Ascending aorta (tissue), 2 donors: ENCODE results near the gene ZSCAN12. TPM values are rescaled to one million over a fixed set of nuclear protein-coding genes. Genes with fewer than 3 reads are reported as not detected.

Experiments
- DNase-seq, 2 donors: peaks; one replicate each; pipeline ENCODE4 v3.0.0-alpha.2; 2019; ENCODE audit warnings: low spot score in 2 of 2
- H3K27ac ChIP-seq, 2 donors: fragments of 200-600 bp; sonication (generic); one replicate each; pipeline ENCODE4 v1.5.1; 2016 to 2017; ENCODE audit warnings: mild to moderate bottlenecking in 1 of 2
- H3K27me3 ChIP-seq: fragments of 200-600 bp; sonication (generic); one replicate; pipeline ENCODE4 v1.5.1; 2017
- H3K36me3 ChIP-seq, 2 donors: fragments of 200-600 bp; sonication (generic); one replicate each; pipeline ENCODE4 v1.5.1; 2016
- H3K4me1 ChIP-seq, 2 donors: fragments of 200-600 bp; sonication (generic); one replicate each; pipeline ENCODE4 v1.5.1; 2016 to 2017; ENCODE audit warnings: mild to moderate bottlenecking in 1 of 2
- H3K4me3 ChIP-seq, 2 donors: fragments of 200-600 bp; sonication (generic); one replicate each; pipeline ENCODE4 v1.5.1; 2016 to 2017; ENCODE audit warnings: mild to moderate bottlenecking in 1 of 2
- H3K9me3 ChIP-seq, 2 donors: fragments of 200-600 bp; sonication (generic); one replicate each; pipeline ENCODE4 v1.5.1; 2016
- CTCF ChIP-seq, 3 experiments: fragments of 200-600 bp in 2 of 3; fragments of 450-650 bp in 1 of 3; sonication (generic) in 2 of 3; IDR thresholded peaks; one replicate each; pipeline ENCODE4 v1.5.1; 2016 to 2019; ENCODE audit warnings: antibody characterized with exemption in 3 of 3, mild to moderate bottlenecking in 1 of 3, moderate library complexity in 1 of 3
- intact Hi-C: fragments of 100-400 bp; cut with DNase I; formaldehyde crosslinking; loops from one replicate; pipeline ENCODE4 v1.15.1; 2023
- total RNA-seq: library from RNA; depleted of rRNA; stranded (reverse); fragments of >200 nt; gene quantifications from one replicate; pipeline ENCODE4 v1.1.0, GENCODE V29; 2016

The ZSCAN12 gene
- total RNA-seq, 1 donor from 2014 or later, result 5.3 TPM

GRCh38 chr6:28378644-28379043, 20.9 kb downstream of the ZSCAN12 start:
- peaks cover 0 to 11% of the 10 kb centered on the region in 2 donors for H3K9me3 ChIP-seq
- intact Hi-C loops, result no loop called here
- no peak overlapping the region for H3K4me3 ChIP-seq
- H3K36me3 ChIP-seq, result peaks cover 11 to 37% of the 10 kb centered on the region in 2 donors
- DNase-seq, result no peak
- no peak for TF ChIP-seq CTCF (IDR thresholded peaks at IDR 0.05)
- no peak overlapping the region for H3K27ac ChIP-seq
- H3K4me1 ChIP-seq, result peaks cover 0 to 2% of the 10 kb centered on the region in 2 donors
- H3K27me3 ChIP-seq, result no peaks in the 10 kb centered on the region

GRCh38 chr6:28377879-28378278, 21.7 kb downstream of the ZSCAN12 start:
- Histone ChIP-seq H3K9me3 (peaks cover 0 to 11% of the 10 kb centered on the region in 2 donors), H3K27ac (no peak overlapping the region), H3K27me3 (no peaks in the 10 kb centered on the region), H3K4me1 (peaks cover 0 to 2% of the 10 kb centered on the region in 2 donors), H3K4me3 (no peak overlapping the region), H3K36me3 (peaks cover 11 to 37% of the 10 kb centered on the region in 2 donors)
- TF ChIP-seq CTCF (IDR thresholded peaks at IDR 0.05), result no peak
- intact Hi-C loops, result no loop called here
- DNase-seq, result no peak

GRCh38 chr6:28373925-28374324, 25.6 kb downstream of the ZSCAN12 start:
- DNase-seq, result no peak
- Histone ChIP-seq H3K9me3 (peaks cover 0 to 7% of the 10 kb centered on the region in 2 donors), H3K4me1 (no peaks in the 10 kb centered on the region), H3K4me3 (no peak overlapping the region), H3K36me3 (peaks cover 0 to 14% of the 10 kb centered on the region in 2 donors), H3K27ac (no peak overlapping the region), H3K27me3 (no peaks in the 10 kb centered on the region)
- intact Hi-C loops, result no loop called here
- TF ChIP-seq CTCF (IDR thresholded peaks at IDR 0.05), result no peak

GRCh38 chr6:28371706-28372451, 27.7 kb downstream of the ZSCAN12 start:
- Histone ChIP-seq H3K27me3 (no peaks in the 10 kb centered on the region), H3K4me3 (no peak overlapping the region), H3K36me3 (peaks cover 0 to 3% of the 10 kb centered on the region in 2 donors), H3K27ac (no peak overlapping the region), H3K4me1 (no peaks in the 10 kb centered on the region), H3K9me3 (no peaks in the 10 kb centered on the region)
- intact Hi-C loops, result no loop called here
- no peak for DNase-seq
- no peak for TF ChIP-seq CTCF (IDR thresholded peaks at IDR 0.05)

- Histone ChIP-seq H3K27me3 (no peaks in the 10 kb centered on the region), H3K4me1 (no peaks in the 10 kb centered on the region), H3K36me3 (peaks cover 0 to 8% of the 10 kb centered on the region in 2 donors), H3K4me3 (no peak overlapping the region), H3K9me3 (no peaks in the 10 kb centered on the region), H3K27ac (no peak overlapping the region)
- TF ChIP-seq CTCF (IDR thresholded peaks at IDR 0.05), result no peak
- intact Hi-C loops, result no loop called here
- no peak for DNase-seq
Measured at GRCh38 chr6:28371280-28371679, 28.3 kb downstream of the ZSCAN12 start.
